Fibroblast of peridontal ligament (primary cell): ENCODE results near the gene BFSP2.
A peak's percentile ranks its signal among the peaks of the same experiment; 100 is the strongest.

Experiments
- DNase-seq: peaks from one replicate; pipeline ENCODE4 v3.0.0-alpha.2; 2010; ENCODE audit errors: extremely low read depth

The BFSP2 gene

DNA sequence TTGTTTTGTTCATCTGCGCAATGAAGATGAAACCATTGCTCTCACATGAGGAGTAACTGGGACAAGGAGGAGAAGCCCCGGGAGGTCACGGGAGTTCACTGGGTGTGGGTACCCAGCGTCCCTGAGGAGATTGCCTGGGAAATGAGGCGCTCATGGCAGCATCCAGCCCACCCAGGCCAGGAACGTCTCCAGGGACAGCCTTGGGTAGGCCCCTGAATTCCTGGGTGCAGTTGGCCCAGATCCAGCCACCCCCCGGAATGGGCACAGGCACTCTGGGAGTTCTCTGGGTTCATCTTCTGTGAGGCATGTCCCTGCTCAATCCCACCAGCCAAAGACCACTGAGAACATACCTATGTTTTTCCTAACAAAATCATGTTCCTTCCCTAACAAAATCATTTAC lies 18.5 kb downstream of the BFSP2 start:
- no peak for DNase-seq

DNA sequence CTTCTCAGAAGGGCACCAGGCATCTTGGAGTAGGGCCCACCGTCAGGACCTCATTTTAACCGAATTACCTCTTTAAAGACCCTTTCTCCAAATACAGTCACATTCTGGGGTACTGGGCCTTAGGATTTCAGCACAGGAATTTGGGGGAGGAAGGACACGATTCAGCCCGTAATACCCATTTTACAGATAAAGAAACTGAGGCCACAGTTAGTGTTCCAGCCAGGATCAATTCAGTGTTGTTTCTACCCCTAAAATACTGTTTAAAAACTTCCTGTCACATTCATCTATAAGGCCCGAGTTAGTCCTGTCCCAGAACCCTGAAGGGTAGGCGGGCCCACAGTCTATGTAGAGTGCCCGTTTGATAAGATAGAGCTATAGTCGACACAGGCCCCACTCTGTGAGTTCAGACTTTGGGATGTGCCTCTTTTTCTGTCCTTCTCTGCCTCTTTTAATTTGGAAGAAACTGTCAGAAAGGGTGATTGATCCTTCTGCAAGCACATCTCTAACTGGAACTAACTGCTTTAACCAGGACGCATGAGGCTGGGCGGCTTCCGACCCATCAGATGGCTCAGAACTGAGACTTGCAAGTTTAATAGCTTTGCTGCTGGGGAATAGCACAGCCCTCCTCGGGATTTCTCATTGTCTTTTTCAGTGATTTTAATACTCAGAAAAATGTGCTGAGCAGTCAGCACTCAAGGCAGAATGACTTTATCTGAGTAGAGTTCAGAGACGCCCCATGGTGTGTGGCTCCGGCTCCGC lies 19.5 kb downstream of the BFSP2 start:
- no peak for DNase-seq

DNA sequence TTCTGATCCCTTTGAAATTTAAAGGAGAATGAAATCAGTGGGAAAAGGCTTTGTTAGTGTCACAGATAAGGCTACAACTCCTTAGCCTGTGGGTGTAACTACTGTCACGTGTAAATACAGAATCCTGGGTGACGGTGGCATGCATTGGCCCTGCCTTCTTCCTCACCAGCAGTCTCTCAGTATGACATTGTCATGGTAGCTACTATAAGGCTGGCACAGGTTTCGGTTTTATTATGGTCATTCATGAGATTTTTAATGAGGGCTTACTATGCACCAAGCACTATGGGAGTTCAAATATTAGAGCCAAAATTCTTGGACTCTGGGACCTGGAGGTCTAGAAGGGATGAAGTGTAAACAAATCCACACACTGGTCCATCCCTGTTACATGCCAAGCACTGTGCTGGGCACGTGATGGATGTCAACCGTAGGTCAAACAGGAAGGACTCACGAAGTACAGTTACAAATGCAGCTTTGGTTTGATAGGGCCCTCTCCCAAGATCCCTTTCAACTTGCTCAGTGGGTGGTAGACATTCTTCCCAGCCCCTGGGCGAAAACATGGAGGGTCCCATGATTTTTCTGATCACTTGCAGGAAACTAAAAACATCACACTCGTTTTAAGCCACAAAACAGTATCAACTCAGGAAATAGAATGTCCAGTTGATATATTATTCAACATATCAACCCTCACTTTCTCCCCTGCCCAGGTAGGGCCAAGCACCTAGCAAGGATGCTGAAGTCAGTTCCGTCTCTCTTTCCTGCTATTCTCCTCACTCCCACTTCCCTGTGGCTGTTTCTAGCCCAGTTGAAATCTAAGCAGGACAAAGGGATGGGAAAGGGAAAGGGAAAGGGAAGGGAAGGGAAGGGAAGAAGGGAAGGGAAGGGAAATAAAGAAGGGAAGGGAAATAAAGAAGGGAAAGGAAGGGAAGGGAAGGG lies 25.3 kb downstream of the BFSP2 start:
- DNase-seq: no peak

DNA sequence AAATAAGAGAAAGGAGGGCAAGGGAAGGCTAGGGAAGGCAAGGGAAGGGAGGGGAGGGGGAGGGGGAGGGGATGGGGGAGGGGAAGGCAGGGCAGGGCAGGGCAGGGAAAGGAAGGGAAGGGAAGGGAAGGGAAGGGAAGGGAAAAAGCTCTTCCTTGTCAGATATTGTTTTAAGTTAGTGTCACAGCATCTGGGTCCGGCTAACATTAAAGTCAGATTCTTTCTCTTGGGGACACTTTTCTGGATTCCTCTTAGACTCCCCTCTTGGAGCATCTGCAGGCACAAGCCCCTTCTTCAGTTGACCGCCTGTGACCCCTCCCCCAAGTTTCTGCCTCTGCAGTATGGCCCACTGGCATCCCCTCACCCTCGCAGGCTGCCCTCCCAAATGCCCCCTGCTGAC lies 26.0 kb downstream of the BFSP2 start:
- DNase-seq: no peak

DNA sequence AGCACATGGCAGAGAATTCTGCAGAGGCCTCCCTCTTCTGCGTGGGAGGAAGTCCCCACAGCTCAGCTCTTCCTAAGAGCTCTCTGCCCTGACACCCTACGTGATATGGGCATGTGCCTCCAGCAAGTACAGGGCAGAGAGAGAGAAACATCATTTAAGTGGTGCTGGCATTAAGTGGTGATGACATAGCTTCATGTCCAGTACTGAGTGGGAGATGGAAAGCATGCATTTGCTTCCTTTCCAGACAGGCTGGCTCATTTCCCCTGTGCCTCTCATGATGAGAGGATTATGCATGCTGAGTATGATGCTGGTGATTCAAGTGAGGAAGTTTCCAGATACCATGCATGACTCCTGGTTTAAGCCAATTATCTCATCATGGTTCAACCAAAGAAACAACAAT lies 26.9 kb downstream of the BFSP2 start:
- DNase-seq: peak; percentile 54

DNA sequence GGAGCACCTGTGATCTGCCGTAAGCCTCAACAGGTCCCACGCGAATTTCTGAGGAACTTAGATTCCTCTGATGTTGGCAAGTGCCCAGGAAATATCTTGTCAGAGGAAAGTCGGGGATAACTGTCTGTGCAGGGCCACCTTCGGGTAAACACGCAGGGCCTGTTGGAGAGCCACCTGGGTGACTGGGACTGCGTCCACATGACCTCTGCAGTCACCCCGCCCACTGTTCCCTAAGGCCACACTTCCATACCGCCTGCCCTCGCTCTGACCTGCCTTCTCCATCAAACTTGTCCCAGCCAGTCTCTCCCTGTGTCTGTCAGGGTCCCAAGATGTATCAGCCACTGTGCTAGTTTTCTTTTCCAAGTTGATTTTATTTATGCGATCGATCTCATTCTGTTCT lies 28.7 kb downstream of the BFSP2 start:
- no peak for DNase-seq

DNA sequence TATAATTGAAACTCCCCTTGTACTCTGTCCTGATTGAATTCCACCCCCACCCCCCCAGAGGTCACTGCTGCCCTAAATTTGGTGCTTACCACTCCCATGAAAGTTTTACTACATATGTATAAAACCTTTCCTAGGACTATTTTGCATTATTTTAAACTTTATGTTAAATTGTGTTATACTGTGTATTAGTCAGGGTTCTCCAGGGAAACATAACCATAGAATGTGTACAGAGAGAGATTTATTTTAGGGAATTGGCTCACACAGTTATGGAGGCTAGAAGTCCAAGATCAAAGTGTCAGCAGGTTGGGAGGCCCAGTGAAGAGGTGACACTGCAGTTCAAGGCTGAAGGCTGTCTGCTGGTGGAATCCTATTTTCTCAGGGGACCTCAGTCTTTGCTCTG lies 29.2 kb downstream of the BFSP2 start:
- no peak for DNase-seq

DNA sequence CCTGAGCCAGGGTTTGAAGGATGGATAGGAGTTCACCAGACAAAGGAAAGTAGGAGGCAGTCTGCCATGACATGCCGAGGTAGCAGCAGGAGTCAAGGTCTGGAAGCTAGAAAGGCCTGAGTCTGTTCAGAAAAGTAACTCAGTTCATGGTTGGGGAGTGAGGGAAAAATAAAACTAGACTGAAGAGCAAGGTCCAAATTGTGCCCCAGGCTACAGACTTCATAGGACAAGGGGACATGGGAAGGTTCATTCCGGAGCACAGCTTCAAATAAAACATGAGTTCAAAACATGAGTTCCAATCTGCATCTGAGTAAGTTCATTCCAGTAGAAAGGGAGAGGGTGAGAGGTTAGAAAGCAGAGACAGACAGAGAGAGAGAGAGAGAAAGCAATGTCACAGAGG lies 39.7 kb downstream of the BFSP2 start:
- no peak for DNase-seq

DNA sequence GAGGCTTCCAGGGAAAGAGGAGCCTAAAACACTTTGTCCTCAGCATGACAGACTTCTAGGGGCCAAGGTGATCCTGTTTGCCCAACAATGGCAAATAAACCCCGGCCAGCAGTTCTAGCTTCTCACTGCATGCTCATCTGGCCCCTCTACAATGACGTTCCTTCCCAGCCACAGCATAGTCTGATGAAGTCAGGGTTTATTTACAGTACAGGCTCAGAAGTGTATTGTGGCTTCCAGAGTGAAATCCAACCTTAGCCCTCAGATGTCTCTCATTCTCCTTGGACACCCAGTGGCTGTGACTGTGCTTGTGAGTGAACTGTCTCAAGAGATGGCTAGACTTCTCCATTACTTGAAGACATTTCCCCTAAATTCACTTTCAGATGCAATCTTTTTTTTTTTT lies 40.8 kb downstream of the BFSP2 start:
- peak; percentile 70 for DNase-seq

DNA sequence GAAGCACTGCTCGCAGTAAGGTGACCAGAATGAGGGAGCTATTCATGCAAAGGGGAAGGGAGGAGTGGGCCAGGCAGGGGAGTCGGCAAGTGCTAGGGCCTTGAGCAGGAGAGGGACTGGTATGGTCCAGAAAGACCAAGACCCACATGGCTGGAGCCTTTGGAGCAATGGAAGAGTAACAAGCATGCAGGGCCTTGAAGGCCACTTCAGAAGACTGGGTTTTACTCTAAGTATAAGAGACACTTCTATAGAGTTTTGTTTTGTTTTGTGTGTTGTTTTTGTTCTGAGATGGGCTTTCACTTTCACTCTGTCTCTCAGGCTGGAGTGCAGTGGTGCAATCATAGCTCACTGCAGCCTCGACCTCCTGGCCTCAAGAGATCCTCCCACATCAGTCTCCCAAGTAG lies 42.0 kb downstream of the BFSP2 start:
- peak; percentile 11 for DNase-seq

DNA sequence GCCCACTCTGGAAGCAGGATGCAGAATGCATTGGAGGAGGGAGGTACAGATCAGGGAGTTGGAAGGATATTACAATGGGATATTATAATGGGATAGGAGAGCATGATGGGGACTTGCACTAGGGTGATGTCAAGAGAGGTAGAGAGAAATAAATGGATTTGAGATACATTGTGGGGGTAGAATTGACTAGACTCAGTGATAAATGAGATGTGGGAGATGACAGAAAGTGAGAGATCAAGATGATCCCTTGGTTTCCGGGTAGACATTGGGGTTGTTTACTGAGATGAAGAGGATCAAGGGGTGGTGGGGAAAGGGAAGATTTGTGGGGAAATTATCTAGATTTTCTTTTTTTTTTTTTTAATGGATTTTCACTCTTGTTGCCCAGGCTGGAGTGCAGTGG lies 42.7 kb downstream of the BFSP2 start:
- DNase-seq: no peak

DNA sequence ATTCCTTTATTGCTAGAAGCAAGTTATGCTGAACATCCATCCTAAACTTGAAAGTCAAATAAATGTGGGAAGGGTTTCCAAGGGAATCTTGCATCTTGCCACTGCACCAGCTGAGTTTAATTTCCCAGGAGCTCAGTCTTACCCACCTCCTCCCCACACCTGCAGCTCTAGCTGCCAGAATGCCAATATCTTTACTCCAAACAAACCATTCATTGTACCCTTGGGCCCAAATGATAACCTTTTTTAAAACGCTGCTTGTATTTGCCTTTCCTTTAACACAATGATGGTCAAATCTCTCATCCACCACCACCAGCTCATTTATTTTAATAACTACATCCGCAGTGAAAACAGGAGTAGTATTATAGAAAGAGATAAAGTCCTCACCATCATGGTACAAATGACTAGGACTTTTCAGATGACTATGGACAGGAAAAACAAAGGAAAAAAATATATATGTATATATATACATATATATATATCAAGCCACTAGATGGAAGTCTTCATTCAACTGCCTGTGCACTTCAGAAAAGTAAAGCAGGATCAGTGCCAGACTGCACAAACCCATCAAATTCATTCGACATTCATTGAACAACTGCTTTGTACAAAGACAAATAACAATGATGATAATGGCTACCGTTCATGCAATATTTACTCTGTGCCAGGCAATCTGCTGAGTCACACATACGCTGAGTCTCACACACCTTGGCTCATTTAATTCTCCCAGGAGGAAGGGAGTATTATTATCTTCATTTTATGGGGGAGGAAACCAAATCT lies 44.0 kb downstream of the BFSP2 start:
- DNase-seq: peak; percentile 44

DNA sequence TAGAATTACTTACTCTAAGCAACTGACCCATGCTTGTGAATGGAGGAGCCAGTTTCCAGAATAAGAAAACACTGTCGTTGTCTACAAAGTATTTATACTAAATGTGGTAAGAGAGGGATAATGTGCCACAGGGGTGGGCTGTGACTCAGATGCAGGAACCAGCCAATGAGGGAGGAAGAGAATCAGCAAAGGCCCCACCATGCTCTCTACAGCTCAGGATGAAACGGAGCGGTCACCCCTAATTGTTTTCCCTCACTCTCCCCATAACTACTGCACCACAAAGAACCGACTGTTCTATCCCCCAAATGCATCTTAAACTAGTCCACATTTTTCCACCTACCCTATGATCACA lies 44.5 kb downstream of the BFSP2 start:
- DNase-seq: no peak

DNA sequence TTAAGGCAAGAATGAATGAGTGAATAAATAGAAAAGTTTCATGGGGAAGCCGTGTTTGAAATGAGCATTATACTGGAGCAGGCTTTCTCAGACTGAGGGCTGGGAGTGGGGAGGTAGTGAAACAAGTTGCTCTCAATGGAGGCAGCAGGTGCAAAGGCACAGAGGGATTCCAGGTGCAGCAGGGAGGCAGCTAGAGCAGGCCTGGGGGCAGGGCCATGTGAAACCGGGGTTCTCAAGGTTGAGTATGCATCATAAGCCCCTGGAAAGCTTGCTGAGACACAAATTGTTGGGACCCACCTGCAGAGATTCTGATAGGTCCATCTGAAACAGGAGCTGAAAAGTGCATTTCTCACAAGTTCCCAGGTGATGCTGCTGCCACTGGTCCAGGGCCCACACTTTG lies 45.3 kb downstream of the BFSP2 start:
- DNase-seq: no peak

DNA sequence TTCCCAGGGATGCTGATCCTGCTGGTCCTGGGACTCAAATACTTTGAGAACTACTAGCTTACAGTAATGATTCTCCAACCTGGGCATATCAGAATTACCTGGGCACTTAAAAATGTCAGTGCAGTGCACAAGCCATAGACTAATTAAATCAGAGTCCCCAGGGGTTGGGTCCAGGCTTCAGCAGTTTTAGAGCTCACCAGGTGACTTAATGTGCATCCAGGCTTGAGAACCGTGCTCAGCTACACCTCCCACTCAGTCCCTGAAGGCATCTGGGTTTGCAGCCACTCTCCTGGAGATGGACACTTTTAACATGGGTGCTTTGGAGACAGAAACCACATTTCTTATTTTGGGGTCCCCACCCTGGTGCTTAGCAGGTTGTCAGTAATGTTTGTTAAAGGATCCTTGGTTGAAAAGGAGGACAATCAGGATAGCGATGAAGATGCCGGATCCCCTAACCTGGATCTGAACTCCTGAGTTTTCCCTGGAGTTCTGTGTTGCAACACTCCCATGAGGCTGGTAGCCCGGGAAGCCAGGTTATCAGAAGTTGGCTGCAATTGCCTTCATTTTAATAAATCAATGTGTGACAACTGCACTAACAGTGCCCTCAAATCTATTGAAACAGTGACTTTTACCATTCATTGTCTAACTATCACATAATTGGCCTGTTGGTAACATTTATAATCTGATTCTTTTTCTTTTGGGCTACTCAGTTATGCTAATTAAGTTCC lies 48.1 kb downstream of the BFSP2 start:
- DNase-seq: no peak

DNA sequence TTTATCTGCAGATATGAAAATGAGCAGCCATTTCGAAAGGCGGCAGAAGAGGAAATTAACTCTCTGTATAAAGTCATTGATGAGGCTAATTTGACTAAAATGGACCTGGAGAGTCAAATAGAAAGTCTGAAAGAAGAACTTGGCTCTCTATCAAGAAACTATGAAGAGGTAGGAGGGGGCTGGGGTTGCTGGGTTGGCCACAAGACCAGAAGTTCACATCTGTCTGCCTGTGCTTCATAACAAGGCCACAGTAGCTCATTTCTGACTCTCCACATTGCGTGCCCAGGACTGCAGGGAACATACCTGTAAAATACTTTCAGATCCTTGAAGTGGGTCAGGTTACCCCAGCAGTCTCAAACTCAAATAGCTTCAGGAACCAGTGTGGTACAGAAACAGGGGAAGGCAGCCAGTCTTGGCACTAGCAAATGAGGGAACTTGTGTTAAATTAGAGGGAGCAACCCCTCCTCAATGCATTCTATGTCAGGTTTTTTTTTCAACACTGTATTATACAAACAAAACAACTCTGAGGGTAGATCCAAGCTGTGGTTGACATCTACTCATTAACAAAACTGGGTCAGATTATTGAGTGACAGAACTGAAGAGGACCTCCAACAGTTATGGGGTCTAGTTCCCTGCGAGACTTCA lies 48.7 kb downstream of the BFSP2 start:
- no peak for DNase-seq

DNA sequence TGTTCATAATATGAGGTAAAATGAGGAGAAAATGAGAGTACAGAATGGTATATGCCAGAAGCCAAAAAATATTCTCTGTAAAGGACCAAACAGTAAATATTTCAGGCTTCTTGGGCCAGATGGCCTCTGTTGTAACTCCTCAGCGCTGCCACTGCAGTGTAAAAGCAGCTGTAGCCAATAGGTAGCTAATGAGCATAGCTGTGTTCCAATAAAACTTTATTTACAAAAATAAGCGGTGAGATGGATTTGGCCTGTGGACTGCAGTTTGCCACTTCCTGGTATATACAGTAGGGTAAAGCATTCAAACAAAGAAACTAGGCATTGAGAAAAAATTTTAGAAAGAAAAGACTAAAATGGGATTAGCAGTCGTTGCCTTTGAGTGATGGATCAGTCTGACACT lies 51.5 kb downstream of the BFSP2 start:
- no peak for DNase-seq

DNA sequence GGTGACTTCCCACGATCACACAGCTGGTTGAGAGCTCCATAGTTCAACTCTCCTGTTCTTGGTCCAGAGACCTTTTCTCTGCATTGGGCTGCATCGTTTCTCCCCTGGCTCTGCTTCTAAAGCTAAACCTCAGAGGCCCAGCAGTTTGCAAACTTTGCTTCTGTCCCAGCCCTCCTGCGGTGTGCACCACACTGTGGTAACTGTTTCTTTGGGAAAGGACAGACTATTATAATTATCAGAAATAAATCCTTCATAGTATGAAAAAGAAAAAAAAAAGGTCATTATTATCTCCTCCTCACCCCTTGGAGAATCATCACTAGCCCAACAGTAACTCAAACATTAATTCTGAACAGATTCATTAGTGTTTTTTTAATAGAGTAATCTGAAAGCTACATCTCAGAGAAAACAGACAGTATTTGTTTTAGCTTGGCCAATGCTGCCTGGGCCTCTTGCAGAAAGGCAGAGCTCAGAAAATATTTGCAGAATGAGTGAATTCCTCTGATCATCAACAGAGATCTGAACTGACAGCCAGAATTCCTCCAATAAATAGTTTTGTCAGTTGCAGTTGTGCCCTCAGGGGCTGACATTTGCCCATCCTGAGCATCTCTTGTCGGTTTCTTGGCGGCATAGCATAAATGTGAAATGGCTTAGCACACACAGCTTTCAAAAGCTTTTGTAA lies 52.9 kb downstream of the BFSP2 start:
- DNase-seq: no peak

DNA sequence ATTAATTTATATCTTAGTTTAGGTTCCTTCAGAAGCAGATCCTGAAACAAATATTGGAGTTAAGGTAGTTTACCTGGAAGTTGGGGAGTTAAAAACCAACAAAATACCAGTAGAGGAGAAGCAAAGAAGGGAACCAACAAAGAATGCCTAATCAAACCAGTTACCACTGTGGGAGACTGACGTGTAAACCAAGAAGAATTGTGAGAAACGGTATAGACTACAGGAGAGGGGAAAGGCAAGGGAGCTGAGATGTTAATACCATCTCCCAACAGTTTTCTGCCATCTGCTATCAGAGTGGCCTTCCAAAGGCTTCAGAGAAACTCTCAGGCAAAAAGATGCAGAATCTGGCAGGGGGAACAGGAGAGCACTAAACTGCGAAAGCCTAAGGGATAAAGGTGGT lies 53.5 kb downstream of the BFSP2 start:
- DNase-seq: no peak

DNA sequence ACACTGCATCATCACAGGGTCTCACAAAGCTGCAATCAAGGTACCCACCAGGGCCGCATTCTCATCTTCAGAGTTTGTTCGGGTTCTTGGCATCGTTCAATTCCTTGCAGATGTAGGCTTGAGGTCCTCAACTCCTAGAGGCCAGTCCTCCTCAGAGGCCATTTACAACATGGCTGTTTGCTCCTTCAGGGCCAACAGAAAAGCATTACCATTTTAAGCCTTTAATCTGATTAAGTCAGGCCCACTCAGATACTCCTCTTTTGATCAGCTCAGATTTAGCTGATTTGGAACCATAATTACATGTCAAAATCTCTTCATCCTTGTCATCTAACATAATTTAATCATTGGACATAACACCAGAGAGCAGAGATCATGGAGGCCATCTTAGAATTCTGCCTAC lies 55.4 kb downstream of the BFSP2 start:
- DNase-seq: no peak

DNA sequence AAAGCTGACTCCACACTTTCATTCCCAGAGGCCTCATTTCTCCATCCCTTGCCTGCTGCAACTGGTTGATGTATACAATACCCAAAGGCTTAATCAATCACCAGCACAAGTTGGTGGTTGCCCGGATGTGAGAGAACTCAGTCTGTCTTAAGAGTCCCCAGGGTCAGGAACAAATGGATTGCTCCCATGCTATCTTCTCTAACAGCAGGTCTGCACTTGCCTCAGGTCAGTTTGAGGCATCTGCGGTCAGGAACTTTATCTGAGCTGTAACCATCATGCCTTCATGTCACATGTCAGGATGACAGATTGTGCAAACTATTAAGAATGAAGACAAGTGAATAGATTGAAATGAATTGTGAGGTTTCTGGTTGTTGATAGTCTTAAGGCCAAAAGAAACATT lies 56.1 kb downstream of the BFSP2 start:
- no peak for DNase-seq
